Measurements from ENCODE around the gene EFEMP1.
"Not testable (repeated sequence)": the region's sequence is repeated elsewhere in the genome, so short reads cannot be mapped to it uniquely, and the experiment has no call there.

Gene EFEMP1

DNA sequence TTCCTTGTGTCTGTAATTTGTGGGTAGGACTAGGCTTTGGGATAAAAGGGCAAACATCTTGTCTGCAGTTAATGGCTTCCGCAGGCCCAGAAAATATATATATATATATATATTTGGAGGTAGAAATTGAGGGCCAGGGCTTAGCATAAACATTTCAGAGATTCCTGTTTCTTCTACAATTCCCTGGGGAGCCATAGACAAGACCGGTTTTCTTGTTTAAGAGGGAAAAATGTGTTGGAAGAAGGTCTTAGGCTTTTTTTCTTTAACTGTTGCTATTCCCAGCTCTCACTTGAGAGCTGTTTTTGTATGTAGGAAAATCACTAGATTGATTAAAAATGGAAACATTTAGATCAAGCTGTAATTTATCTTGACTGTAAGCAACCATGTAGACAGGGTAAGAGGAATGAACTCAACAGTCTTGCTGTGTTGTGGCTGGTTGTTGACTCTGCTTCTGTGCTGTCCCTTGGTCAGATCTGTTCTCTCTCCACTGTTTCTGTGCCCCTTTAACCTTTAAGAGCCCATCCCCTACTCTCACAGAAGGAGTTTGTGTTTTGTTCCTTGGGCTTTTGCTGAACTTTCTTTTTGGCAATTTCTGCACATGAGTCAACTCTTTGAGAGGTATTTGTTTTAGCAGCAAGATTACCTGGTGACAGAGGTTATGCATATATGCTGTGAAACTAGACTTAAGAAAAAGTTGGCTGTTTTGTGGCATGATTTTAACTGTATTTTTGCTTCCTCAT lies 58.3 kb downstream of the EFEMP1 start:
- DNase-seq (ENCODE audit: low spot score), result no peak

GRCh38 chr2:55864351-55865084 lies 59.1 kb downstream of the EFEMP1 start:
- no peak for DNase-seq (ENCODE audit: low spot score)

DNA sequence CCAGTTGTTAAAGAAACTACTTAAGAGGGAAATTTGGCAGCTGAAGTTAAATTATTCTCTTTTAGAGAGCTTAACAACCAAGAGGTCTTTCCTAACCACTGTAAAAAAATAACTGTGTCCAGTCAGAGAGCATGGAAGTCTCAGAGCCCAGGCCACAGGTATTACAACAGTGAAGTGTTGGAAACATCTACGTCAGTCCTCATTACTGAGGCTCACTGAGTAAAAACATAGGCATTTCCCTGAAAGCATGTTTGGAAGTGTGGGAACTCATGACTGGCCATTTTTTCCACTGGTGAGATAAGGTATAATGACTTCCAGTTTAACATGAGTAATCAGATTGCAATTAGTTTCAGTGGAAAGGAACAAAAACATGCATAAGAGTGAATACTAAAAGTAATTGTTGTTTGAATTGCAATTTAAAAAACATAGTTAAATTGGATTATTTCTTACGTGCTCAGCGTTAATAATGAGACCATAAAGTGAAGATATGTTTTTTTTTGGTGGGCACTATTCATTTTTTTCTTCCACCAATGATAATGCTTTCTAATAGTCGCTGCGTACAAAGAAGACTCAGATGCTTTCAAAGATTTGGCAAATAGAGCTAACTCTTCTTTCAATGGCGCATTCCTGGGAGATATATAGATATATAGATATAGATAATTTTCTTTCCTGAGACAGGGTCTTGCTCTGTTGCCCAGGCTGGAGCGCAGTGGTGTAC lies 60.8 kb downstream of the EFEMP1 start:
- DNase-seq (ENCODE audit: low spot score), result no peak

- no peak for DNase-seq (ENCODE audit: low spot score)
These were observed 61.3 kb downstream of the EFEMP1 start for GRCh38 chr2:55862246-55862645.

DNA sequence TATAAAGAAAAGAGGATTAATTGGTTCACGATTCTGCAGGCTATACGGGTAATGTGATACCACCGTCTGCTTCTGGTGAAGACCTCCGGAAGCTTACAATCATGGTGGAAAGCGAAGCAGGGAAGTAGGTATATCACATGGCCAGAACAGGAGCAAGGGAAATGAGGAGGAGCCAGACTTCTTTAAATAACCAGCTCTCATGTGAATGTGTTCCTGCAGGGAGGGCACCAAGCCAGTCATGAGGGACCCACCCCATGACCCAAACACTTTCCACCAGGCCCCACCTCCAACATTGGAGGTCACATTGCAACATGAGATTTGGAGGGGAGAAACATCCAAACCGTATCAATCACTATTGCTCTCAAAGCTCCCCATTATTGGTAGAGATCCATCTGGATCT lies 61.8 kb downstream of the EFEMP1 start:
- DNase-seq (ENCODE audit: low spot score), result no peak

GRCh38 chr2:55860832-55861231 lies 62.8 kb downstream of the EFEMP1 start:
- no peak for DNase-seq (ENCODE audit: low spot score)

DNA sequence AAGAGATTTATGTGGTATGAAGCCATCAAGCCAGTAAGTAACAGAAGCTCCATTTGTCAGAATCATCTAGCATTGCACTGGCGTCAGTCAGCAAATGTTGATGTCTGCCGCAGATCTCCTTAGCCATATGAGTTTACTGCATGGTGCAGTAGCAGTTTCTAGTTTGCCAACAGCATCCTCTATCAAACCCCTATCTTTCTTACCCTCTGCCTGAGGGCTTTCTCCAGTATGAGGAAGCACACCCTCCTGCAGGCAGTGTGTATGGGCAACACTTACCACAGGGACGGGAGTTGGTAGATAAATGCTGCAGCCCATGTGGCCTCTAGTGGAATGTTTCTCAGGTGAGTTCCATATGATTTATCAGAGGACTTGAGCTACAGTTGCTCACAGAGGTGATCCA lies 63.7 kb downstream of the EFEMP1 start:
- DNase-seq (ENCODE audit: low spot score), result no peak

DNA sequence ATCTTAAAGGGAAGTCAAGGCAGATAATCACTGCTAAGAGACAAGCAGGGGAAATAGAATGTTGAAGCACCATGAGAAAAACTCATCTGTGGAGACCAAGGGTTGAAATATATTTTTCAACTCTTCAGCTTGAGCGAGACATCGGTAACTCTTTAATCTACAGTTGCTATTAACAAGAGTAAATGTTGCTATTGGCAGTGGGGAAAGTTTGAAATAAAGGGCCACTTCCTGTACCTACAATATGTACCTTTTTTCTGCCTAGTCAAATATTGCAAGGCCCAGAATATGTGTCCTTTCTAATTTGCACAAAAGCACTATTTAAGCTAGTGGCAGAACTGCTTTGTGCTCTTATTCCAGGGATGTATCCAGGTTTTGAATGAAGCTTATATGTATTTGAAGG lies 65.8 kb downstream of the EFEMP1 start:
- no peak for DNase-seq (ENCODE audit: low spot score)

- DNase-seq (ENCODE audit: low spot score), result no peak
These were observed 66.6 kb downstream of the EFEMP1 start for GRCh38 chr2:55856936-55857335.

DNA sequence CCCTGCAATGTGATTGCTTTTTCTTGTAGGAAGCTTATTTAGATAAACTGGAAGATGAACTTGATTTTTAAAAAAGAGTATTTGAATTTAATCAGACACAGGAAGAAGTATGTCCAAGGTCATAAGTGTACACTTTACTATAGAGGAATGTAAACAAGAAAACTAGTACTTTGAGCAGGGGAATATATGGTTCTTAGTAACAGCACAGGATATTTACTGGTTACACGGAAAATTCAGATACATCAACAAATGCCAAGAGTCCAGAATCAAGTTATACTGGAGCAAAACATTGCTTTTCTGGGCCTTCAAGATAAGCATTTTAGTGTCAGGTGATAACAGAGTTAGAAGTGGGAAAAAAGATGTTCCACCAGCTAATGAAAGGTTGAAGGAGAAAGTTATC lies 75.5 kb downstream of the EFEMP1 start:
- no peak for DNase-seq (ENCODE audit: low spot score)

DNA sequence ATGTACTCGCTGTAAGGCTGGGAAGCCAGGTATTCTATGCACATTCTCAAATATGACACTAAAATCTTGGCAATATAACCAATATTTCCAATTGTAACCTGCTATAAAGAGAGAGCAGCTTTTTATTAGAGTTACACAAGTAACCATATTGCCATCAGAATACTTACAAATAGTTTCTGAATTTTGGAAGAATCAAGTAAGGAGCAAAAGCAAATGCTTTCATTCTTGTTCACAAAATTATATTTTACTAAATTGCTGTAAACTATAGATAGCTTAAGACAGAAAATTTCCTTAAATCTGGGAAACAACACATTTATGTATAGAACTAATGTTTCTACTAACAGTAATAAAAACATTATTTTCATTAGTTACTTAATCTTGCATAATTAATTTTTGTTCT lies 77.2 kb downstream of the EFEMP1 start:
- no peak for DNase-seq (ENCODE audit: low spot score)

DNA sequence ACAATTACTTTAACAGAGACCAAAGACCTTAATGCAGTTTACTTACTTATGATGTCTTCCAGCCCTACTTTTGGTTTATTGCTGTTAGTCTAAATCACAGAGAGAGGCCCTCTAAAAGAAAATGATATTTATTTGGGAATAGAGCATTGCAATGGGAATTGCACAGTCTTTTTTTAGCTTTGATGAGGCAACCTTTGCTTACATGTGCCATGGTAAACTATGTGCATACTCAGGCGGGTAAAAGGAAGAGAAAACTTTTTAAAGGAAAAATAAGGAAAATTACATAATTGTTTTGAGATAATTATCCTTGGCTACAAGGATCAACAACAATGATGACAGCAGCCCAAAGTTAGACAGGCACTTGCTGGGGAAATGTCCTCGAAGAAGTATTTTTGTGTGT lies 78.6 kb downstream of the EFEMP1 start:
- no peak for DNase-seq (ENCODE audit: low spot score)

GRCh38 chr2:55843994-55844345 lies 79.6 kb downstream of the EFEMP1 start:
- DNase-seq (ENCODE audit: low spot score), result no peak

DNA sequence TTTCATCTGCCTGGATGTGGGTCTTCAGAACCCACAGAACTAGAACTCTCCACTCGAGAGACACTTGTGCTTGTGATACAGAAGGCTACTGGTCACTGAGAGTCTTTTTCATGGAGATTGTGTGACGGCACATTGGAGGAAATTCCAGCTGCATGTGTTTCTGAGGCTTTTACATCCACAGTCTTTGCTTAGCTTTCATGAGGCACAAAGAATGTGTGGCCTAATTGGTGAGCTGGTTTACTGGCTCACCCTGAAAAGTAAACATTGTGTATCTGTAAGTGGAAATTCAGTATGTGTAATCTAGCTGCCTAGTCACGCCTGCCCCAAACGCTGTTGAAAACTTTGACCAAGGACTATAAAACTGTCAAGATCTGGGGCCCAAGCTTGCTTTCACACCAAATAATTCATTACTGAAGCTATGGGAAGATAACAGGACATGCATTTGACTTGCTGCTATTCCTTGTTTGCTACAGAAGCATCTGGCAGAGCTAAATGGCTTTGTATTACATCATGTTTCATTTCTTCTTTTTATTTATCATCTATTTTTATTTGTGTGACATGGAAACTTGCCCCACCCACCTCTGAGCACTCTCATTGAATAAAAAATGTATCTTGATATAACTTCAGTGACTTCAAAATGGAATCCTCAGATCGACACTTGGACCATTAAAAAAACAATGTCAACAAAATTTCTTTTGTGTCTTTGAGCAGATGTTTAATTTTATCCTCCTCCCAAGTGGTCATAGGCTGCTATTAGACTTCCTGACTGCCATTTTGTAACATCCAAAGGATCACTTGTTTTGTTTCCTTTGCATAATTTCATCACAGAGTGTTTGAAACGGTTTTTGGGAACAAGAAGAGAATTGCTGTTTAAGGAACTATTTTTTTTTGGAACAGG lies 80.2 kb downstream of the EFEMP1 start:
- no peak for DNase-seq (ENCODE audit: low spot score)

DNA sequence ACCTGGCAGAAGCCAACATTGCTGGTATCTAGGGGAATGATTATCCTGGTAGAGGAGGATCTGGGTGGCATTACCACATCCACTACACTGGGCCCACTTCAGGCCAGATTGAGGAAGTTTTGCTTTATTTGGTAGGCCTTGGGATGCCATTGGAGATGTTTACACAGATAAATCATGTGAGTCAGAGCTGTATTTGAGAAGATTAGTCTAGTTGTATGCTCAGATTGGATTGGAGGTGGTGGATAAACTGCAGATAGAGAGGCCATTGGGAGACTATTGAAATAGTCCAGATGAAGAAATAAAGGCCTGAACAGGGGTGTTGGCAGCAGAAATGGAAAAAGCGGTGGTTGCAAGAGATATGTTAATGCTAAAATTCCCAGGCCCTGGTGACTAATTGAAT lies 81.5 kb downstream of the EFEMP1 start:
- DNase-seq (ENCODE audit: low spot score), result no peak

DNA sequence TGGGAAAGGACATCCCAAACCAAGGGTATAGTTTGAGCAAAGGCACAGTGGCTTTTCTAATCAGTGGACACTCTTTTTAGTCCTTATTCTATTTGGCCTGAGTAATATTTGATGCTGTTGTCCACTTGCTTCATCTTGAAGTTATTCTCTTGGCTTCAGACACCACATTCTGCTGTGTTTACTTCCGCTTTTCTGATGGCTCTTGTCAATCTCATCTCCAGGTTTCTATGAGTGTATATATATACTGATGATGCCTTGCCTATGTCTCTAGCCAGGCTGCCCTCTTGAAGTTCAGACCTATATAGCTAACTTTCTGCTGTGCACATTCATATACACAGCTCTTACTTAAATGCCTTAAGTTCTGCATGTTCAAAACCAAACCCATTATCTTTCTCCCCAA lies 83.1 kb downstream of the EFEMP1 start:
- DNase-seq (ENCODE audit: low spot score), result no peak

DNA sequence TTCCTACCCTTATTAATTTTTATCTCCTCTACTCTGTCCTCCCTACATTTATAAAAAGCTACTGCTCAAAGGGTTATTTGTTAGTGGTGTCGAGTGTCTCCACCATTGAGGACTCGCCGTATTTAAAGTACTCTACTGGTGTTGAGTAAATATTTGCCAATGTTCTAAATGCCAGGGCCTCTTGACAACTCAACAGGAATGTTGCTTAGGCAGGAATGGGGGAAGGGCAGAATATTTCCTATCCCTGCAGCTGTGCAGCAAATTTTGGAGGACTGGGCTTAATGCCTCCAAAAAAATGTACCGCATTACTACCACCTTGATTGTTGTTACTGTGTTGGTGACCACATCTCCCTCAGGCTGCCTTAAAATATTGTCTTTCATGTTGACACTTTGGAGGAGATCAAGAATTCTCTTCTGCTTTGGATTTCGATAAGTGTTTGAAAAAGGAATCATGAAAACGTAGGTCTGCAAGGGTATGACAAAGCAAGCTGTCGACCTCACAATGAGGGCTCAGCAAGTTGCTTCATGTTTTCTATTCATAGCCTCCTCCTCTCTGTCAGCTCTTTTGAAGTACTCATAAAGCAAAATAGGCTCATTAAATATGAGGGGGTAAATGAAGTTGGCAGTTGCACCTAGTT lies 84.3 kb downstream of the EFEMP1 start:
- no peak for DNase-seq (ENCODE audit: low spot score)

- no peak for DNase-seq (ENCODE audit: low spot score)
These were observed 84.9 kb downstream of the EFEMP1 start for GRCh38 chr2:55838653-55839052.

GRCh38 chr2:55838117-55838516 lies 85.5 kb downstream of the EFEMP1 start:
- not testable (repeated sequence) for DNase-seq (ENCODE audit: low spot score)

DNA sequence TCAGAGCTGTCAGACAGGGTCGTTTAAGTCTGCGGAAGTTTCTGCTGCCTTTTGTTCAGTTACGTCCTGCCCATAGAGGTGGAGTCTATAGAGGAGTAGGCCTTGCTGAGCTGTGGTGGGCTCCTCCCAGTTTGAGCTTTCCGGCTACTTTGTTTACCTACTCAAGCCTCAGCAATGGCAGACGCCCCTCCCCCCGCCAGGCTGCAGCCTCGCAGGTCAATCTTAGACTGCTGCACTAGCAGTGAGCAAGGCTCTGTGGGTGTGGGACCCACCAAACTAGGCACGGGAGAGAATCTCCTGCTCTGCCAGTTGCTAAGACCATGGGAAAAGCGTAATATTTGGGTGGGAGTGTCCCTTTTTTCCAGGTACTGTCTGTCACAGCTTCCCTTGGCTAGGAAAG lies 86.5 kb downstream of the EFEMP1 start:
- no peak for DNase-seq (ENCODE audit: low spot score)

DNA sequence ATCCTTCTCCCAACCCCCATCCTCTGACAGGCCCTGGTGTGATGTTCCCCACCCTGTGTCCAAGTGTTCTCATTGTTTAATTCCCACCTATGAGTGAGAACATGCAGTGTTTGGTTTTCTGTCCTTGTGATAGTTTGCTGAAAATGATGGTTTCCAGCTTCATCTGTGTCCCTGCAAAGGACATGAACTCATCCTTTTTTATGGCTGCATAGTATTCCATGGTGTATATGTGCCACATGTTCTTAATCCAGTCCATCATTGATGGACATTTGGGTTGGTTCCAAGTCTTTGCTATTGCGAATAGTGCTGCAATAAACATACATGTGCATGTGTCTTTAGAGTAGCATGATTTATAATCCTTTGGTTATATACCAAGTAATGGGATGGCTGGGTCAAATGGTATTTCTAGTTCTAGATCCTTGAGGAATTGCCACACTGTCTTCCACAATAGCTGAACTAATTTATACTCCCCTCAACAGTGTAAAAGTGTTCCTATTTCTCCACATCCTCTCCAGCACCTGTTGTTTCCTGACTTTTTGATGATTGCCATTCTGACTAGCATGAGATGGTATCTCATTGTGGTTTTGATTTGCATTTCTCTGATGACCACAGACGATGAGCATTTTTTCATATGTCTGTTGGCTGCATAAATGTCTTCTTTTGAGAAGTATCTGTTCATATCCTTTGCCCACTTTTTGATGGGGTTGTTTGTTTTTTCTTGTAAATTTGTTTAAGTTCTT lies 91.7 kb downstream of the EFEMP1 start:
- DNase-seq (ENCODE audit: low spot score), result not testable (repeated sequence)

Measured in globus pallidus (tissue), 1 donor.